NCI-H524 treated with DMSO at 0.1 percent for 48 hours (cell line): Measurements from ENCODE around the gene ZNF385B.
"Not testable (repeated sequence)": the region's sequence is repeated elsewhere in the genome, so short reads cannot be mapped to it uniquely, and the experiment has no call there.

Experiments used
- DNase-seq: peaks from one replicate; lab custom pipeline; 2025; lab: John Stamatoyannopoulos, UW

The ZNF385B gene

DNA sequence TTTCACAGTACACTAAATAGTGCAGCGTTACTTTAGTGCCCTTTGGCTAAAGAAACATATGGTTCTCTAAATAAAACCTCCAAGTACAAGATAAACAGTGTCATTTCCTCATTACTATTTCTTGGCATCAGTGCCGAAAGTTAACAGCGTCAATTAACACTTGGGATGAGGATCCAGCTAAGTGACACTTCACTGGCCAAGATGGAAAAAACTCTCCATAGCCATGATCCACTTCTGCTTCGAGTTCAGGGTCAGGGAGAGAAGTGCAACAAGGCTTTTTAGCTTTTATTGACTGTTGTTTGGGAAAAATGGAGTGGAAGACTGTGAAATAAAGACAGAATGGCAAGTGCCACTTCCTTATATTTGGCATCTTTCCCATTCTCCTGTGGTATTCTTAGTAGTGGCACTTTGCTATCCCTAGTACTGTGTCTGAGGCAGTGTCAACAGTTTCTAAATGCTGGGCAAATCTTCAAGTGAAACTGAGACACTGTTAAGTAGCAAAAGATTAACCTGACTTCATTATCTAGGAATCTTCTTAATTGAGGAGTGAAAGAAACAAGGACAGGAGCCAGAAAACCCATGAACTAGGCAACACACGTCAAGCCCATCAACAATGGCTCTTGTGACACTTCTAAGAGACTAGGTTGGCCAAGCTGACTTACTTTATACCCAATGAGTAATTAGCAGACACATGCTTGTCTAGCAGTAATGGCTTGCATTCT is 374.2 kb downstream of the ZNF385B start:
- peak; percentile 25 for DNase-seq

DNA sequence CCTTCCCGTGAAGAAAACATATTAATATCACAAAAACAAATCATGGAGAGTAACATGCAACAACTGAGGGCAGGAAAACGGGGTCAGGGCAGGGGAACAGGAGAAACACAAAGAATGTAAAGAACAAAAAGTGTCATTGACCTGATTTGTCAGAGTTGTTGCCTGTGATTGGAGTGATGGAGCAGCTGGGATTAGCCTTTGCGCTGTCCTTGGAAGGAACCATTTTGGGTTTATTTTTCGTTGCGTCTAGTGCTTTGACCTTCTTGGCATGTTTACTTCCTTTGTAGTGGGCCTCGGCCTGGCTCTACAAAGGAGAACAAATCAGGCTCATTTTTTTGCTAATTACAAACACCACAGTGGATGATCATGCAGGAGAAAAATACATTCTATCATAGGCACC is 378.3 kb downstream of the ZNF385B start:
- no peak for DNase-seq

DNA sequence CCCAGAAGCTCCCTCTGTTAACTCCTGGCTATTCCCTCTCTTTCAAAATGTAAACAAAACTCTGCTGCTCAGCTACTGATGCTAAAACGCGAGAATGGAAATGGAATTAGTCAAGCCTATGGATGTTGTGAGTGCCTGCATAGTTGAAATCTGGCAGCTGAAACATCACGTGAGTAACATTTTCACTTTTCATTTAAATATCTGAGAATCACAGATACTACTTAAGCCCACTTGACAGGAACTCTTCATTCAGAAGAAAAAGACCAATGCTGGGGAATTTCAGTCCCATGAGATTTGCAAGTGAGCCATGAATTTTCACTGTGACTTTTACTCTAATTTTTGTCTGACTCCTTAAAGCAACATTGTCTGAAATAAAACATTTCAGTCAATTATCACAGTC is 381.5 kb downstream of the ZNF385B start:
- DNase-seq = no peak

DNA sequence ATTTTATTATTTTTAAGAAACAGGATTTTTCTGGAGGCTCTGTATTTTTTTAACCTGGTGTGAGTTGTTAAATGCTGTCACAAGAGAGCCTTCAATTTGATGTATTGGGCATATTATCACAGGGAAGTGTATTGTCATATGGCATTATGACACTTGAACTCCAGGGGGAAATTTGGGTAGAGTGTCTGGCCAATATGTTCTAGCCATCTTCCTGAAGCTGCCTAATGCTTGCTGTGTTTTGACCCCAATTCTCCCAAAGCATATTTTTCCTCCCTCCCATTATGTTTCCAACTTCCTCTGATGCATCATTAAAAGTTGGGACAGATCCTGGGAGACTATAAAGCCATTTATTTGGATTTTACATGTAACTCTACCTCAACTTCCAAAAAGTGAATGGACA is 382.6 kb downstream of the ZNF385B start:
- DNase-seq = peak; percentile 22

DNA sequence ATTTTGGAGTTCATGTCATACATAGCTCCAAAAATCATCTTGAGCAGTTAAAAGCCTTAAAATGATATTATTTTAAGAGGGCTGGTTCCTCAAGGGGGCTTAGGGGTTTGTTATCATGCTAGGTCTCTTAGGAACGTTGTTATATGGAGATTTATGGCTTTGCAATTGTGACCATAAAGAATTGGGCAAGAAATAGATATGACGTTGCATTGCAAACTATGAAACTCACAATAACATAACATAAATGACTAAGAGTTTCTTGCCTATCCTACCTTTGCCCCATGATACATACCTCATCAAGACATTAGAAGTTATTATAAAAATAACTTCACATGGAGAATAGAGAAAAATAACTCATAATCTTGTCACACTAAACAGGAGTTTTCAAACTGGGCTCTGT is 390.4 kb downstream of the ZNF385B start:
- no peak for DNase-seq

DNA sequence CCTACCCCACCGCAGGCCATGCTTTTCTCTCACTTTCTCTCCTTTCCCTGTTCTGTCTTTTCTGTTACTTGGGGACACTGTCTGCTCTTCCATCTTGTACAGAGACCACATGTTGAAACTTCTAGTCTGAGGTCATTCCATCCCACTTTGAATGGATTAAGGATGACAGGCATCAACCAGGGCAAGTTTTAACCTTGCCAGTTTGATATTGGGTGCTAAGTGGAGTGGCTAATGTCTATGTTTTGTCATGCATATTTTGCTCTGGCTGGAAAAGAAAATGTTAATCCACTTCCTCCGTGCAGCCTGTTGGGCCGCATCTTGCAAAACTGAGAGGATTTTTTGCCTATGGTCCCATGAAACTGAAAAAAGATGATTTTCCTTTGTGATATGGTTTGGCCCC is 391.3 kb downstream of the ZNF385B start:
- DNase-seq = no peak

DNA sequence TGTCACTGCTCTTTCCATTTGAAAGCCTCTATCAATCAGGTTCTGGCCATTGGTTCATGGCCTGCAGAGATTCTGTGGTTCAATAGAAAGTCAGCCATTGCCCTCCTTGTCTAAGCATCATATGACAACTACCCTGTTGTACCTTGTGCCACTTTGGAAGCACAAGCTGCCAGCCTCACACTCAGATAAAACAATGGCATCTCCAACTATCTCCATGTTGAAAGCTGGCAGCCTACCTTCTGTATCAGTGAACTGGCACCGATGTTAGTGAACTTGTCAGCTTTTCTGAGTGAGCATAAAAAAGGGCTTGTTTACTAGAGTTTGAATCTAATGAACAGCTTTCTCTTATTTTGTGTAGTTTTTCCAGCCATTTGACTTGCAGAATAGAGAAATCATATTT is 393.5 kb downstream of the ZNF385B start:
- DNase-seq = no peak

DNA sequence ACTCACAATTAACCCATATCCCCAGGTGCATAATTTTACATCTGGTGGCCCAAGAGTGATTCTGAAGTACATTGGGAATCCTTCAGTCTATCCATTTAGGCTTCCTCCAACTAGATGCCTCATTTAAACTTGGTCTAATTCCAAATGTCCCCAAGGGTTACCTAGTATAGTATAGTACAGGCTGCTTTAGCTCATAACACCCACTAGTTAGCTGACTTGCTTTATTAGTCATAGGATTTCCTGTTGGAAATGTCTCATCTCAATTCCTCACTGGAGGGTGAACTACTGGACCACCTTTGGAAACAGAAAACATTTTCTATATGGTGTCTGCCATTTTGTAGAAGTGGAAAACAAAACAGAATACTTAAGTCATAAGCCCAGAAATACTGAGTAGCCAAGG is 394.3 kb downstream of the ZNF385B start:
- no peak for DNase-seq

DNA sequence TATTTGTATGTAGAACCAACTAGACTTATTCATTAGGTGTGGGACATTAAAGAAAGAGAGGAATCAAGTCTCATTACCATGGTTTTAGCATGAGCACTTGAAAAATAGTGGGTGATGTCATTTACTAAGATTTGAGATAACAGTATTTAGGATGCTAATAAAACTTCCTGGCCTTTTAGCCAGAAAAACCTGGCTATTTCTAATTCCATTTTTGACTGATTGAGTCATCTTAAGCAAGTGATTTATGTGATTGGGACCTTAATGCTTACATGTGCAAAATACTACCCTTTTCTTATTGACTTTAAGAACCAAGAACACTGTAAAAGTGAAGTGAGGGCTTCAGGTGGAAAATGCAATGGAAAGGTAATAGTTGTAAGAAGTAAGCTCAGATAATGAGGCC is 400.0 kb downstream of the ZNF385B start:
- DNase-seq = no peak

DNA sequence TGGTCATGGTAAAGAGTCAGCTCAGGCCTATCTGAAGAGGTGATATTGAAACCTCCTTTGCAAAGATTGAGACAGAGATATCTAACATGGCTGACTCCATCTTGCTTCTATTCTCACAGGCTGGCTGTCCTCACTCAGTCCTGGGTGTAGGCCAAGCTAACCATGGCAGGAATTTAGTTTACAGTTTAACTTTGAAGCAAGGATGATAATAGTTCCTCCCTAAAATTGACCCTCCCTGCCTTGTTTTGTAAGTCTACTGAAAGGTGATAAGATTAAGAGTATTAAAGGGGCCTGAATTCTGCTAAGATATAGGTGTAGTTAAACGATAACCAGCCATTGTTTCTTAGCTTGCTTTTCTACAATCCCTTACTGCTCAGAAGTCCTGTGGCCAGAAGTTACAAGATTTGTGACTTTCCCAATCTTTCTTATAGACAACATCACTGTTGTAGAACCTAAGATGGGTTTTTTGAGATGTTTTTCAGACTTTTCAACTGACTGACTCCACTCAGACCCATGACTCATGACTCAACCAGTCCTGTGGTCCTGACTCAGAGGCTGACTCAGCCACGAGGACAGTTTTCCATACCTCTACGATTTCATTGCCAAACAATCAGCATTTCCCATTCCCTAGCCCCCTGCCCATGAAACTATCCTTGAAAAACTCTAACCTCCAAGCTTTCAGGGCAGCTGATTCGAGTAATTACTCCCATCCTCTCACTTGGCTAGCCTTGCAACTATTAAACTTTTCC is 401.1 kb downstream of the ZNF385B start:
- no peak for DNase-seq

DNA sequence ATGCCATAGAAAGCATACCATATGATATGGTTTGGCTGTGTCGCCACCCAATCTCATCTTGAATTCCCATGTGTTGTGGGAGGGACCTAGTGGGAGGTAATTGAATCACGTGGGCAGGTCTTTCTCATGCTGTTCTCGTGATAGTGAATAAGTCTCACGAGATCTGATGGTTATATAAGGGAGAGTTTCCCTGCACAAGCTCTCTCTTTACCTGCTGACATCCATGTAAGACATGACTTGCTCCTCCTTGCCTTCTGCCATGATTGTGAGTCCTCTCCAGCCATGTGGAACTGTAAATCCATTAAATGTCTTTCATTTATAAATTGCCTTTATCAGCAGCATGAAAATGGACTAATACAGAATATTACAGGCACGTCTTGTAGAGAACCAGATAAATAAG is 403.3 kb downstream of the ZNF385B start:
- DNase-seq = not testable (repeated sequence)

DNA sequence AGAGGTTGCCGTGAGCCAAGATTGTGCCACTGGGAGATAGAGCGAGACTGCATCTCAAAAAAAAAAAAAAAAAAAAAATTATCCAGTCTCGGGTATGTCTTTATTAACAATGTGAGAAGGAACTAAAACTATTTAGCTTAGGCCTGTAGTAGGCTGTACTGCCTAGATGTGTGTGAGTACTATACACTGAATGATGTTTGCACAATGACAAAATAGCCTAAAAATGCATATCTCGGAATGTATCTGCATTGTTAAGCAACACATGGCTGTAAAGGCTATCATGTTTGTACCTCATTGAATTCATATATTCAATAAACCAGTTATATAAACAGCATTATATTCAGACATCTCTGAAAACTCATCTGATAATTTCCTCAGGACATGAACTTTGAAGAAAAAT is 405.6 kb downstream of the ZNF385B start:
- no peak for DNase-seq

DNA sequence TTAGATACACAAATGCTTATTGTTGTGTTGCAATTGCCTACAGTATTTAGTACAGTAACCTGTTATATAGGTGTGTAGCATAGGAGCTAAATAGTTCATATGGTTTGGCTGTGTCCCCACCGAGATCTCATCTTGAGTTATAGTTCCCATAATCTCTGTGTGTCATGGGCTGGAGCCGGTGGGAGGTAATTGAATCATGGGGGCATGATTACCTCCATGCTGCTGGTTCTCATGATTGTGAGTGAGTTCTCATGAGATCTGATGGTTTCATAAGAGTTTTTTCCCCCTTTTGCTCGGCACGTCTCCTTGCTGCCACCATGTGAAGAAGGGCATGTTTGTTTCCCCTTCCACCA is 406.3 kb downstream of the ZNF385B start:
- DNase-seq = no peak

DNA sequence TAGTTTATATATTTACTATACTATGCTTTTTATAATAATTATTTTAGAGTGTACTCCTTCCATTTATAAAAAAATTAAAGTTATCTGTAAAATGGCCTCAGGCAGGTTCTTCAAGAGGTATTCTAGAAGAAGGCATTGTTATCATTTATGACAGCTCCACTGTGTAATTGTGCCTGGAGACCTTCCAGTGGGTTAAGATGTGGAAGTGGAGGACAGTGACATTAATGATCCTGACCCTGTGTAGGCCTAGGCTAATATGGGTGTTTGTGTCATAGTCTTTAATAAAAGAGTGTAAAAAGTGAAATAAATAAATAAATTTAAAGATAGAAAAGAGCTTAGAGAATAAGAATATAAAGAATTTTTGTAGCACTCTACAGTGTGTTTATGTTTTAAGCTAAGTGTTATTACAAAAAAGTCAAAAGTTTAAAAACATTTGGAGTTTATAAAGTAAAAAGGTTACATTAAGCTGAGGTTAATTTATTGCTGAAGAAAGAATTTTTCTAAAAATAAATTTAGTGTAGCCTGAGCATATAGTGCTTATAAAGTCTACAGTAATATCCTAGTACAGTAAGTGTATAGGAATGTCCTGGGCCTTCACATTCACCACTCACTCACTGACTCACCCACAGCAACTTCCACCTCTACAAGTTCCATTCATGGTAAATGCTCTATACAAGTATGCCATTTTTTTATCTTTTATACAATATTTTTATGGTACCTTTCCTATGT is 406.8 kb downstream of the ZNF385B start:
- DNase-seq = no peak

DNA sequence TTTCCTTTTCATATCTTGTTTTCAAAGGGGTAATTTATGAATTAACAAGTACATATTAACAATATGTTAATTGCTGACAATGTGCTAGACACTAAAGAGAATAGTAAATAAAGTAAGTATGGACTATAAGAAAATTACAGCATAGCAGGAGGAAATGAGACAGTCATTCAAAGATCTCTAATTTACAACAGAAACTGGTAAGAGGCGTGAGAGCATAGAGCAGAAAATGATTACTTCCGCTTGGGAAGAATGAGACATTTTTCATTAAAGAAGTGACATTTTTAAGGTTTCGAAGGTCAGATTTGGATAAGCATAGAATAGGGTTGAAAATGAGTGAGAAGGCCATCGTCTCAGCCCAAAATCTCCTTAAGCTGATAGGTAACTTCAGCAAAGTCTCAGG is 412.4 kb downstream of the ZNF385B start:
- no peak for DNase-seq

DNA sequence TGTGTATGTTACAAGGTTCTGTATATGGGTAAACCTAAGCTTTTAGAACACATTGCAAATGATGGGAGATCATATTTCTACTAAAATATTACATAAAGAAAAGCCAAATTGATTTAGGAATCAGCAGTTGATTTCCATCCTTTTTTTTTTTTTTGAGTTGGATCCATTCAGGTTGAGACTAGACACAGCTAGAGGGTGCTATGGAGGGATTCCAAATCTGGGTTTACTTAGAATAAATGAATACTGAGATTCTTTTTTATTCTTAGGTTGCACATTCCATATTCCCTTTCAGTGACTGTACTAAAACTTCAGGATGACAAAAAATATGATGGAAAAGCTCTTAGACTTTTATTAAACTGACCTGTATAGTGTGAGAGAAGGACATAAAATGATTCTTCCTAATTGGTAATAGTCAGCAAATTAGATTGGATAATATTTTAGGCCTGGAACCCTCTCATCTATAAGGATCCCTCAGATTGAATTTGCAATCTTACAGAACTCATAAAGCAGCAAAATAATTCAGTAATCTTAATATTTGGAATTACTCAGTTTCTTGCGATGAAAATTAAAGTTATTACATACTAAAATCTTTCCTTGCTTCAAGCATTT is 413.5 kb downstream of the ZNF385B start:
- DNase-seq = no peak

DNA sequence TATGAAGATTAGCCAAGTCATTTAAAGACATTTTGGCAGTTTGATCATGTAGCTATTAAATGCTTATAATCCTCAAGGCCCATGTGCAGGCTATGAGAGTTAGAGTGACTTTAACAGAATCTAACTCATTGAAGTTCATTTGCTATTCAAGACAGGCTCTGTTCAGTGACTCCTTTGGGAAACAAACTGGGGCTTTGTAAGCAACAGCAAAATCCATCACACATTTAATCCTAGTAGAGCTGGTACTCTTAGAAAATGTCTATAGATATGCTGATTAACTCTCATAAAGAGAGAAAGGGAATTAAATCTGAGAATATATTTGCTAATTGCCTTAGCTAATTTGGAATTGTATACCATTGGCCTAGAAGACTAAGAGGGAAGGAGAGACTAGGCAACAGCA is 414.0 kb downstream of the ZNF385B start:
- DNase-seq = no peak

DNA sequence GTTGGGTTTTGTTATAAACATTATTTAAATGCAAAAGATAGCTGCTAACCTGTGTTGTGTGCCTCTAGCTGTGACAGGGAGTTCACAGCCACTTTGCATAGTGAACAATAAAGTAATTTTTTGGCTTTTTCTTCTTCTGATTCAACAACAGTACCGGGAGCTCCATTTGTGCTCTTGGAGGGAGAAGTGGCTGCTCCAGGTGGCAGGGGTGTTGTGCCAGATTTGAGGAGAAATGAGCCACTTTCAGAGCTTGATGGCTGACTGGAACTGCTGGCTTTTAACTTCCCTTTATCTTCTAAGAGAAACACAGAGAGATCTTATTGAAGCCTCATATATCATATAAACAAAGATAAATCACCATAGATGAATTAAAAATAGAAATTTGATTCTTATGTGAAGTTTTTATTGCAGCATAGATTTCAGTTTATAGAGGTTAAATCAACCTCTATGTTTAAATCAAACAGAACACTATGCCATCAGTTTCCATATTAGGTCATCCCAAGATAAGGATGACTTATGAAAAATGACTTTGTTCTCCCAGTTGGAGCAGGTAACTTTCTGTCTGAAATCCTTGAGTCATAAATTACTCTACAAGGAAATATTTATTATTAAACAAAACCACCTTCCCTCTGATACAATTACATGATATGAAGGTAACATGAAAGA is 414.8 kb downstream of the ZNF385B start:
- DNase-seq = no peak

DNA sequence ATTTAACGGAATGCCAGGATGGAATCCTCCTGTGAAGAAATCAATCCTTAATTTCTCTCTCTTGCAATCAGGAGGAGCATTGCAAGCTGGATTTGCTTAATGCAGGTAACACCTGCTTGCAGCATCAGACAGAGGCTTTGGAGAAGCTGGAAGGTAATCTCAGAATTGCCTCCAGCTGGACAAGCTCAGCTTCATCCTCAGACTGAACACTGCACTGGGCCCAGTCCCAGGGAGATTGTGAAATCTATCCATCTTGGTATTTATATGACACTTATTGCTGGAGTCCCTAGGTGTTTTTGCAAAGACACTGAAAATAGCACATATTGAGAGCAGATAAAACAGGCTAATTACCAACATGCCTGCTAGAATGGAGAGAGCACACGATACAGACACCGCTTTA is 417.4 kb downstream of the ZNF385B start:
- DNase-seq = no peak

DNA sequence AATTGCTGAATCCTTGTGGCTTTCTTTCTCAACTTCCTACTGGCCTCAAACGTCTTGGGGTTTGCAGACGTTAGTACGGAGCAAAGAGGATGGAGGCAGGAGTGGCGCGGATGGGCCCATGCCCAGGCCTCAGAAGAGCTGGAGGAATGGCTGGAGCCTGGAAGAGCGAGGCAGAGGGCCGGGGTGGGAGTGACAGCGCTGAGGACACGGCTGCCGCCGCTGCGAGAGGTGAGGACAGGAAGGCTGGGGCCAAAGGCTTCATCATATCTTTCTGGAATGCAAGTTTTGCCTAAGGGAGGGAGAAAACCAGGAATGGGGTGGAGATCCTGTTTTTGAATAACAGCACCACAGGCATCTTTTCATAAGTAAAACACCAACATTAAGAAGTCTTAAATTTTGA is 418.2 kb downstream of the ZNF385B start:
- DNase-seq = no peak

DNA sequence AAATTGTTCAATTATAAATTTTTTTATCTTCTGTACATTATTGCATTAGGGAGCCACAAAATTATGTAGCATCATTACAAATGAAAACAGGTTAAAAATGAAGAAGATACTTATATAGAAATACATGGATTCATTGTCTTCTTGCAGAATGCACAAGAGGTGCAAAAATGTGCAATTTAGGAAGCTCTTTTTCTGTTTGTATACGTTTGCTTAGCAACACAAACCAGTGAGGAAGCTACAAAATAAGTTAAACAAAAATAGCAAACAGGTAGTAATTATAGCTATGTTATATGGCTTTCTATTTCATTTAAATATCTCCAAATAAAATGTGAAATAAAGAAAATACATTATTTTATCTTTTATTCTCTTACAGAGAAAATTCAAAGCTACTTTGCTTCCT is 419.2 kb downstream of the ZNF385B start:
- no peak for DNase-seq

DNA sequence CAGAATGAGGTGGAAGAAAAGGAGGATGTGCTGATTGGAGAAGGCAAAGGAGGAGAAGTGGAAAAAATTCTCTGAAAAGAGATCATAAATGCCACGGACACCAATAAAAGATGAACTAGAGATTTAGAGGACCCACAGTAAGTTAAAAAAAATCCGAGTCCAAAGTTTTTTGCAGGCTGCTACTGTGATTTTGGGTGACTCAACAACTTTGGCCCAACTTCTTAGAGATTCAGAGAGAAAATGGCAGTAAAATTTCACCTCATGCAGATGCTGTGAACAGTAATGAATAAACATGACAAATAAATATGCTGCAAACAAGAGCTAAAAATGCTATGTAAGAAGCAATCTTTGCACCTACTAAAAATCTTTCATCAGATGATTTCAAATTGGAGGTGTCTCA is 419.9 kb downstream of the ZNF385B start:
- DNase-seq = no peak
